Gastroesophageal sphincter (tissue), 3 donors: ENCODE data around the gene LSP1.

Source experiments
- POLR2A ChIP-seq, 2 donors: fragments of 450-650 bp; IDR thresholded peaks; one replicate each; pipeline ENCODE4 v1.6.1; 2017; ENCODE audit warnings: antibody characterized with exemption in 2 of 2, mild to moderate bottlenecking in 2 of 2, moderate library complexity in 1 of 2
- TF ChIP-seq, protein P1 (sequence below), 4 experiments: fragments of 200-600 bp in 2 of 4; fragments of 450-650 bp in 2 of 4; sonication (generic) in 1 of 4; IDR thresholded peaks; one replicate each; pipeline ENCODE4 v1.5.1; 2017 to 2019; ENCODE audit warnings: antibody characterized with exemption in 4 of 4, mild to moderate bottlenecking in 2 of 4, moderate library complexity in 2 of 4

DNA sequence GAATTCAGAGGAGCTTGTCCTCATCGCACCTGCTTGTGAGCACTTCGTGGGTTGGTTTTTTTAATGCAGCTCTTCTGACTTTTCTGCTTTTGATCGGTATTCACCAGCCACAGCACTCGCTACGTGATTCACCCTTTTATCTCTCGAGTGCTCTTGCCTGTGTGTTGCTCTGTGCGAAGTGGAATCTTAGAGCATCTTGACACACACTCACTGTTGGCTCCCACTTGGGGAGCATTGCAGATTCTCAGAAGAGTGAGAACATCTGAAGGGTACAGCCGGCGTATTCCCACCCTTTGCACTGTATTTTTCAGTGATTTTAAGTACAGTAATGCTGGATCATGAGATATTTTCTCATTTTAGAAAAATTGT is 77.6 kb downstream of the LSP1 start:
- TF ChIP-seq, protein P1, sequence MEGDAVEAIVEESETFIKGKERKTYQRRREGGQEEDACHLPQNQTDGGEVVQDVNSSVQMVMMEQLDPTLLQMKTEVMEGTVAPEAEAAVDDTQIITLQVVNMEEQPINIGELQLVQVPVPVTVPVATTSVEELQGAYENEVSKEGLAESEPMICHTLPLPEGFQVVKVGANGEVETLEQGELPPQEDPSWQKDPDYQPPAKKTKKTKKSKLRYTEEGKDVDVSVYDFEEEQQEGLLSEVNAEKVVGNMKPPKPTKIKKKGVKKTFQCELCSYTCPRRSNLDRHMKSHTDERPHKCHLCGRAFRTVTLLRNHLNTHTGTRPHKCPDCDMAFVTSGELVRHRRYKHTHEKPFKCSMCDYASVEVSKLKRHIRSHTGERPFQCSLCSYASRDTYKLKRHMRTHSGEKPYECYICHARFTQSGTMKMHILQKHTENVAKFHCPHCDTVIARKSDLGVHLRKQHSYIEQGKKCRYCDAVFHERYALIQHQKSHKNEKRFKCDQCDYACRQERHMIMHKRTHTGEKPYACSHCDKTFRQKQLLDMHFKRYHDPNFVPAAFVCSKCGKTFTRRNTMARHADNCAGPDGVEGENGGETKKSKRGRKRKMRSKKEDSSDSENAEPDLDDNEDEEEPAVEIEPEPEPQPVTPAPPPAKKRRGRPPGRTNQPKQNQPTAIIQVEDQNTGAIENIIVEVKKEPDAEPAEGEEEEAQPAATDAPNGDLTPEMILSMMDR (IDR thresholded peaks at IDR 0.05), result no peak
- TF ChIP-seq POLR2A (IDR thresholded peaks at IDR 0.05), result no peak
